Panc1 (cell line): ENCODE data around the gene RXRG. TPM values are rescaled to one million over a fixed set of nuclear protein-coding genes. Genes with fewer than 3 reads are reported as not detected.

Source experiments
- ATAC-seq: fragments of 200-7000 bp; cut with Tn5 transposase; 2 replicates; pipeline ENCODE4 v1.9.1; 2020; ENCODE audit warnings: mild to moderate bottlenecking, moderate library complexity
- BruUV-seq: library from RNA; stranded (reverse); fragments of 400-500 nt; replicated peaks from 2 replicates; lab custom pipeline; 2021; lab: Mats Ljungman, UMichigan
- CTCF ChIA-PET: fragments of 300-600 bp; sonication (Branson Sonifier 250); formaldehyde crosslinking; loops from one replicate; lab custom pipeline; 2022; ENCODE audit warnings: antibody characterized with exemption; lab: Charles Lee
- POLR2A ChIA-PET: fragments of 300-600 bp; sonication (Branson Sonifier 250); formaldehyde crosslinking; loops from one replicate; lab custom pipeline; 2022; ENCODE audit warnings: antibody characterized with exemption; lab: Charles Lee
- DNase-seq: peaks from one replicate; pipeline ENCODE4 v3.0.0-alpha.2; 2010; ENCODE audit warnings: low read depth, low spot score
- H3K27ac ChIP-seq: 2 replicates; pipeline ENCODE4 v1.5.1; 2011; ENCODE audit warnings: mild to moderate bottlenecking, low read length, inconsistent platforms
- H3K27me3 ChIP-seq: fragments of 200-500 bp; sonication (Bioruptor generic); 2 replicates; pipeline ENCODE4 v1.6.0; 2014; ENCODE audit warnings: low read length, inconsistent platforms; ENCODE audit not compliant: control insufficient read depth, insufficient read depth
- H3K36me3 ChIP-seq: fragments of 200-500 bp; sonication (Bioruptor generic); 2 replicates; pipeline ENCODE4 v1.5.1; 2014; ENCODE audit warnings: inconsistent platforms, mild to moderate bottlenecking, low read length, moderate library complexity; ENCODE audit not compliant: control insufficient read depth, insufficient read depth
- H3K4me1 ChIP-seq: 2 replicates; pipeline ENCODE4 v1.5.1; 2011; ENCODE audit warnings: inconsistent platforms, mild to moderate bottlenecking, low read length, moderate library complexity; ENCODE audit not compliant: control insufficient read depth, insufficient read depth
- H3K4me3 ChIP-seq, 2 experiments: 2 replicates each; pipeline ENCODE4 v1.5.1; 2011 to 2012; ENCODE audit warnings: low read depth in 2 of 2, low read length in 2 of 2, mild to moderate bottlenecking in 2 of 2, inconsistent platforms in 1 of 2, moderate library complexity in 1 of 2
- H3K9me3 ChIP-seq: fragments of 200-500 bp; sonication (Bioruptor generic); 2 replicates; pipeline ENCODE4 v1.5.1; 2014; ENCODE audit warnings: low read depth, mild to moderate bottlenecking, inconsistent platforms, low read length, moderate library complexity; ENCODE audit not compliant: control insufficient read depth, insufficient read depth
- CTCF ChIP-seq: fragments of 450-650 bp; IDR thresholded peaks from 2 replicates; pipeline ENCODE4 v1.5.1; 2017; ENCODE audit warnings: mild to moderate bottlenecking
- POLR2AphosphoS5 ChIP-seq: IDR thresholded peaks from 2 replicates; pipeline ENCODE4 v1.6.1; 2012; ENCODE audit warnings: mild to moderate bottlenecking, low read depth, low read length, moderate library complexity
- REST ChIP-seq, 2 experiments: IDR thresholded peaks; 2 replicates each; pipeline ENCODE4 v1.6.1; 2011 to 2012; ENCODE audit warnings: low read depth in 2 of 2, control low read depth in 1 of 2, low read length in 1 of 2, mild to moderate bottlenecking in 1 of 2, moderate library complexity in 1 of 2; ENCODE audit not compliant: insufficient read depth in 1 of 2
- SIN3A ChIP-seq: IDR thresholded peaks from 2 replicates; pipeline ENCODE4 v1.6.1; 2012; ENCODE audit warnings: low read depth, mild to moderate bottlenecking, low read length, moderate library complexity, borderline replicate concordance; ENCODE audit not compliant: insufficient read depth
- TCF7L2 ChIP-seq: IDR thresholded peaks from 2 replicates; pipeline ENCODE4 v1.6.1; 2011; ENCODE audit warnings: mild to moderate bottlenecking, low read depth, low read length, inconsistent platforms
- in situ Hi-C: cut with HindIII; loops from 2 replicates; pipeline ENCODE4 v1.10.0; 2016; ENCODE audit warnings: low sequenced_read_pairs, low pct_unique_long_range_greater_than_20kb
- intact Hi-C: fragments of 100-400 bp; cut with micrococcal nuclease; formaldehyde crosslinking; loops from one replicate; pipeline ENCODE4 v1.10.0; 2022; ENCODE audit not compliant: unreplicated experiment
- total RNA-seq: library from RNA; stranded (reverse); gene quantifications from one replicate; pipeline ENCODE4 v1.2.1, GENCODE V29; 2021; ENCODE audit not compliant: unreplicated experiment

RXRG gene
- total RNA-seq, 1 experiment from 2014 or later = not detected

GRCh38 chr1:165454091-165454610, 9.2 kb upstream of the RXRG start:
- POLR2A ChIA-PET = no interaction called here
- DNase-seq = no peak
- Histone ChIP-seq H3K27me3 (peaks cover 9% of the 10 kb centered on the region; the same call in 1 of the 2 replicates), H3K27ac (no peak overlapping the region), H3K4me1 (no peaks in the 10 kb centered on the region), H3K36me3 (no peaks in the 10 kb centered on the region), H3K9me3 (no peaks in the 10 kb centered on the region), H3K4me3 (no peak overlapping the region)
- CTCF ChIA-PET = no interaction called here
- TF ChIP-seq SIN3A (no peak), POLR2AphosphoS5 (no peak), CTCF (no peak), REST (IDR thresholded peaks at IDR 0.05; ENCODE audit: insufficient read depth in 1 of 2, low read depth in 2 of 2, low read length in 1 of 2) (no peak), TCF7L2 (no peak)
- BruUV-seq = no TSS peak
- no peak for ATAC-seq
- intact Hi-C loops = no loop called here
- in situ Hi-C loops = no loop called here

- CTCF ChIA-PET = no interaction called here
- BruUV-seq = no TSS peak
- H3K4me3 ChIP-seq = no peak overlapping the region
- intact Hi-C loops = no loop called here
- ATAC-seq (no peak), DNase-seq (no peak)
- H3K4me1 ChIP-seq = no peaks in the 10 kb centered on the region
- POLR2A ChIA-PET = no interaction called here
- TF ChIP-seq POLR2AphosphoS5 = no peak
- TF ChIP-seq SIN3A = no peak
- no peak for TF ChIP-seq REST (IDR thresholded peaks at IDR 0.05; ENCODE audit: insufficient read depth in 1 of 2, low read depth in 2 of 2, low read length in 1 of 2)
- no peak for TF ChIP-seq TCF7L2
- no peak for TF ChIP-seq CTCF
- H3K27me3 ChIP-seq = peaks cover 9% of the 10 kb centered on the region
- H3K9me3 ChIP-seq = no peaks in the 10 kb centered on the region
- in situ Hi-C loops = no loop called here
- H3K36me3 ChIP-seq = no peaks in the 10 kb centered on the region
- H3K27ac ChIP-seq = no peak overlapping the region
Measured at GRCh38 chr1:165452336-165453130, 7.6 kb upstream of the RXRG start.
